ENCODE results near the gene RTN4IP1.
"Not testable (repeated sequence)": the region's sequence is repeated elsewhere in the genome, so short reads cannot be mapped to it uniquely, and the experiment has no call there.

Gene RTN4IP1

DNA sequence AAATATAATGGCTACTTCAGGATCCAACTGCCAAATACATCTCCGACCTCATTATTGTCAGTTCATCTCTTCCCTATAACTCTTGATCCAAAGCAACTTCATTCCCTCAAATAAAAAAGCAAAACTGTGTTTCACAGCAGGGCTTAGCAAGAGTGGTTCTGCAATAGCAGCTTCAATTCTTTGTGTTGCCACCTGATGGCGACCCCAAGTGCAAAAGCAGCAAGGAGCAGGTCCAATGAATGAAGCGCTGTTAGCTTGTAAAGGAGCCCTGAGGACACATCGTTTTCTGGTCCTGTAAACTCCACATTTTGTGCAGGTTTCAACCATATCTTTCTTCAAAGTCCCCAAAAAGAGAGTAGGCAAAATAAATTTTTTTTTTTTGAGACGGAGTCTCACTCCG lies 19.6 kb downstream of the RTN4IP1 start:
- no peak for TF ChIP-seq ZFX (IDR thresholded peaks at IDR 0.05; ENCODE audit: borderline replicate concordance)
- TF ChIP-seq CTCF (IDR thresholded peaks at IDR 0.05) = peak; percentile 35
- H3K27ac ChIP-seq = no peak overlapping the region

- peak; percentile 78 for TF ChIP-seq CTCF (IDR thresholded peaks at IDR 0.05)
- TF ChIP-seq ZFX (IDR thresholded peaks at IDR 0.05; ENCODE audit: borderline replicate concordance) = no peak
- no peak overlapping the region for H3K27ac ChIP-seq
Observed at GRCh38 chr6:106608080-106608668, 21.1 kb downstream of the RTN4IP1 start.

DNA sequence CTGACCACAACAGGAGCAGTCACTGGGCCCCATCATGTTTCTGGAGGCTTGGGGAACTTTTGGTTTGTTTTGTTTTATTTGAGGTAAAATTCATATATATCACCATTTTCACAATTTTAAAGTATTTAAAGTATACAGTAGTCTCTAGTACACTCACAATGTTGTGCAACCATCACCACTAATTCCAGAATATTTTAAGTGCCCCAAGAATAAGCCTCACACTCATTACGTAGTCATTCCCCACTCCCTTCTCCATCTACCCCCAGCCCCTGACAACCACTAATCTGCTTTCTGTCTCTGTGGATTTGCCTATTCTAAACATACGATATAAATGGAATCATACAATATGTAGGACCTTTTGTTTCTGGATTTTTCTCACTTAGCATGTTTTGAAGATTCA lies 29.0 kb downstream of the RTN4IP1 start:
- no peak for TF ChIP-seq ZFX (IDR thresholded peaks at IDR 0.05; ENCODE audit: borderline replicate concordance)
- TF ChIP-seq CTCF (IDR thresholded peaks at IDR 0.05) = no peak
- H3K27ac ChIP-seq = no peak overlapping the region

DNA sequence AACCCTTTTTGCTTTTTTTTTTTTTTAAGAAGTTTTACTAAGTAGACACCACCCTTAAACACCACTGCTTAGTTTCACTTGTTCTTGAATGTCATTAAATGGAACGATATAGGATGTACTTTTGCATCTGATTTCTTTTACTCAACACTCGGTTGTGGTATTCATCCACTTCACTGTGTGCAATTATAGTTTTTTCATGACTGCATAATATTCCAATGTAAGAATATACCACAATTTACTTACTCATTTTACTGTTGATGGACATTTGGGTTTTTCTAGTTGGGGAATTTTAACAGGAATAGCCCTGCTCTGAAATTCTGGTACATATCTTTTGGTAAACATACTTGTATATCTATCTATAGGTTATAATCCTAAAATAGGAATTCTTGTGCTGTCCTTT lies 29.9 kb downstream of the RTN4IP1 start:
- TF ChIP-seq ZFX (IDR thresholded peaks at IDR 0.05; ENCODE audit: borderline replicate concordance) (no peak), CTCF (IDR thresholded peaks at IDR 0.05) (no peak)
- no peak overlapping the region for H3K27ac ChIP-seq

- no peak overlapping the region for H3K27ac ChIP-seq
- TF ChIP-seq ZFX (IDR thresholded peaks at IDR 0.05; ENCODE audit: borderline replicate concordance) (no peak), CTCF (IDR thresholded peaks at IDR 0.05) (no peak)
Observed at GRCh38 chr6:106591111-106591825, 38.0 kb downstream of the RTN4IP1 start.

GRCh38 chr6:106588937-106589336 lies 40.4 kb downstream of the RTN4IP1 start:
- H3K27ac ChIP-seq = not testable (repeated sequence)

DNA sequence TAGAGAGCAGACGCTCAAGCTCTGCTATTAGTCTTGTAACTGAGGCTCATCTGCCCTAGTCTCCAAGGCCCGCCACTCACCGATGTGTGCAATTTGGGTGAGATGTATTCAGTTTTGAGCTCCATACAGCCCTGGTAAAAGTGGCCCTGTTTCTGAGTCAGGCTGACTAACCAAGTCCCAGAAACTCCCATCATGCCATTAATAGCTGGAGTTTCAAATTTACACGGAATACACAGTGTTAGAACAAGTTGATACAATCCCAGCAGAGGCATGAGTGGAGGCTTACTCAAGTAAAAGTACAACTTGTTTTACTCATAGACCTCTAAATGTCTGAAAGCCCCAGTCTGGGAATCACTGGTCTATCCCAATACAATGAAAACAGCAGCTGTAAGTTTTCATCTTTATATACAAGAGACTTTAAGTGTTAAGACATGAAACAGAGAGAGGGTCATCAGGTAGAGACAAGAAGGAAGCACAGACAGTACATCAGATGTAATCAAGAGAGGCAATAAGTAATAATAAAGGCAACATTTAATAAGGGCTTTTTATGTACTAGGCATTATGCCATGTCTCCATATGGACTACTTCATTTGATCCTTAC lies 42.4 kb downstream of the RTN4IP1 start:
- TF ChIP-seq CTCF (IDR thresholded peaks at IDR 0.05) (no peak), ZFX (IDR thresholded peaks at IDR 0.05; ENCODE audit: borderline replicate concordance) (no peak)
- H3K27ac ChIP-seq = no peak overlapping the region

All from 22Rv1 (cell line).